AG08395 (cell line): ENCODE results near the gene JAK1.
"Not testable (repeated sequence)": the region's sequence is repeated elsewhere in the genome, so short reads cannot be mapped to it uniquely, and the experiment has no call there.

Experiments used
- DNase-seq: peaks from one replicate; pipeline ENCODE4 v3.0.0; 2012; ENCODE audit warnings: mixed read lengths, low spot score

JAK1 gene

GRCh38 chr1:64966158-64966971 is at the start of gene JAK1:
Gene JAK1 (minus strand): TSS chr1:64966549. CDS start chr1:64886264, 80,285 bp downstream.
- peak; percentile 98 for DNase-seq

DNA sequence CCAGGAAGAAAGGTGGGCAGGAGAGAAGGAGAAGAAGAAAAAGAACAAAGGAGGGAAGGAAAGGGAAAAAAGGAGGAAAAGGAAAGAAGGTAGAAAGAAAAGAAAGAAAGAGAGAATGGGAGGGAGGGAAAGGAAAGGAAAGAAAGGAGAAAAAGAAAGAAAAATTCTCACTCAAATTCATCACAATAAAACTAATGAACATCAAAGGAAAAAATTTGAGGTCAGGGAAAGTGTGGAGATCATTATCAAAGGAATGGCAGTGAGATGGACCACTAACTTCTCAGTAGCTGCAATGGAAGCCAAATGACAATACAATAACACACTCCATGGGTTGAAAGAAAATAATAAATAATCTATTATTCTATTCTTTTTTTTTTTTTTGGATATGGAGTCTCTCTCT is 48.0 kb upstream of the JAK1 start:
- DNase-seq = no peak

GRCh38 chr1:65011983-65012382 is 45.6 kb upstream of the JAK1 start:
- no peak for DNase-seq

DNA sequence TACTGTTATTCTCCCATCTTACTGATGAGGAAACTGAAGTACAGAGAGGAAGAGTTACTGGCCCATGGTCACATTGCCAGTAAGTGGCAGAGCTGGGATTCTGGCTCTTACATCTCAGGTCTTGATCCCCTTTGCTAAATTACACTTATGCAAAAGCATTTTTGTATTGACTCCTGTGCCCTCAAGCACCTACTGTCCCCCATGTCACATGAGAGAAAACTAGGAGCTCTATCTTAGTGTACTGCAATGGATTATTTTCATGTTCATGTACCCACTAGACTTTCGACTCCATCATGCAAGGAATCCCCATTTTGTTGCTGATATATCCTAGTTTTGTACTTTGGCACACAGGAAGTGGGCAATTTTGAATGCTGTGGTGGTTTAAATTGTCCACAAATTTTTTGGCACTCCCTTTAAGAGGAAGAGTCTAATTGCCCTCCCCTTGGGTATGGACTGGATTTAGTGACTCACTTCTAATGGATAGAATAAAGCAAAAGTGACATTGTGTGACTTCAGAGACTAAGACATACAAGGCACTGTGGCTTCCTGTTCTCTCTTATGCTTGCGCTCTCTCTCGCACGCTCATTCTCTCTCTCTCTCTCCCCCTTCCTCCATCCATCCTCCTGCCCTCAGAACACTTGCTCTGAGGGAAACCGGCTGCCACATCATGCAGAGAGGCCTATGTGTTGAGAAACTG is 43.5 kb upstream of the JAK1 start:
- no peak for DNase-seq

DNA sequence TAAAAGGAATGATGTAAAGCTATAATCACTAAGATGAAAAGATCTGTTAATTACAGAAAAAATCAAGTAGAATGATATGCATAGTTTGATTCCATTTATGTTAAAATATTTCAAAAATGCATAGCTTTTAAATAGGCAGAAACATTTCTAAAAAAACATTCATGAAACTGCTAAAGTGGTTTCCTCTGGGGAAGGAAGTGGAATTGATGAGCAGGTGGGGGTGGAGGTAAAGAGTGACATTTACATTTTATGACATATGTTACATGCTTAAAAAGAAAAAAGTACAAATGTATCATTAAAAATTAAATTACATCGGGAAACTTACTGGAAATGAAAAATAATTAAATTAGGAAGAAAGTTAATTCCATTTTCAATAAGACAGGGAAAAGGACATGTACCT is 42.8 kb upstream of the JAK1 start:
- DNase-seq = no peak

DNA sequence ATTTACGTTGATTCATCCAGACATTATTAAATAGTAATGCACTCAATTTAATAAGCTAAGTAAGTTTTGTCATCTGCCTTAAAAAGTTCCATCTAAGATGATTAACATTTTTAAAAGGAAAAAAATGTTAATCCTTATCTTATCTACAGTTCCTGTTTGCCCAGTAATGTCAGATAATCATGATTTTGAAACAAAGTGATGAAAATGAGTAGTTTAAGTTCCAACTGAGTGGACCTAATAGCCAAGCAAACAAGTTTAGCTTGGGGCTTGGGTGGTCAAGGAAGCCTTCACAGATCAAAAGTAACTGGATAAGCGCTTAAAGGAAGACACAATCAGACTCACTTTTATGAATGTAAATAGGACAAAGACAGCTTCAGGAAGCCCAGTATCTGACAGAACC is 40.5 kb upstream of the JAK1 start:
- DNase-seq = no peak

DNA sequence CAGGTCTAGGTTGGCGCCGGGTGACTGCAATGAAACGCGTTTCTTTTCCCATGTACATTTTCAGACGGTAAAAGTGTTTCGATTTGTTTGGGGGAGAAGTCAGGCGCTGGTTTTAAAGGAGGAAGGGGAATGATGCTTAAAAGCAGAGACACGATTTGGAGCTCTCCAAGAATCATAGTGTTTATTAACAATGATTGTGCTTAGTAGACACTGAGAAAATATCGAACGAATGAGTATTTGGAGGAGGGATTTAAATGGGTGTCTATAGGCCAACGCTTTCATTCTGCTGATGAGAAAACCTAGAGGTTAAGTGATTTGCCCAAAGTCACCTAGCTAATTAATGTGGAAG is 36.9 kb upstream of the JAK1 start:
- no peak for DNase-seq

DNA sequence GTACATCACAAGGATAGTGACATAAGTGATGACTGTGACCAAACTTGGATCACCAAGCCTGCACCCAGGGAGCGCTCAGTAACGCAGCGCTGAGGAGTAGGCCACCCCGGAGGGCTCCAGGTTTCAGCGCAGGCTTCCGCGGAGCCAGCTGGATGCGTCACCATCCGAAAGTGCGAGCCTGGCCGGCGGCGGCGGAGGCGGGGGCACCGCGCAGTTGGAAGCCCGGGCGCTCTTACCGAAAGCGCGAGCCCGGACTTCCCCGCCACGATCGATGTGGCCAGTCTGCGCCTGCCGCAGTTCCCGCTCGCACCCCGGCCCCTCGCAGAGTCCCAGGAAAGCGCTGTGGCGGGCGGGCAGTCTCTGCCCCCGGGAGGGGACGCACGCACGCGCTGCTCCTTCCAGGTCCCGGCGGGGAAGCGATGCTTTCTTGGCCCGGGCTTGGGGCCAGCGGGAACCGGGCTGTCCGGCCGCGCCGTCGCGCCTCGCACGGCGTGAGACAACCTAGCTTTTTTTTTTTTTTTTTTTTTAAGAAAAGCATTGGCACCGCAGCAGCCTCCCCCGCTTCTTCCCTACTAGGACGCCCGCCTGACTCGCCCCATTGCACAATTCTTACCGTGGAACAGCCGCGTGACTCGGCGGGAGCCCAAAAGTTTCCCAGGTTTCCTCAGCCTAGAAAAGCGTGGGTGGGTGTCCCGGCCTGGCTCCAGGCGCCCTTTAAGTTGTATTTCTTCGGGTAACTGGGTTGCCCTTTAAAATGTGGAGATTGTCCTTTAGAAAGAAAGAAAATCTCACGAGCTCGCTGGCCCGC is 36.4 kb upstream of the JAK1 start:
- peak; percentile 86 for DNase-seq

- no peak for DNase-seq
Measured at GRCh38 chr1:65002156-65002507, 35.8 kb upstream of the JAK1 start.

DNA sequence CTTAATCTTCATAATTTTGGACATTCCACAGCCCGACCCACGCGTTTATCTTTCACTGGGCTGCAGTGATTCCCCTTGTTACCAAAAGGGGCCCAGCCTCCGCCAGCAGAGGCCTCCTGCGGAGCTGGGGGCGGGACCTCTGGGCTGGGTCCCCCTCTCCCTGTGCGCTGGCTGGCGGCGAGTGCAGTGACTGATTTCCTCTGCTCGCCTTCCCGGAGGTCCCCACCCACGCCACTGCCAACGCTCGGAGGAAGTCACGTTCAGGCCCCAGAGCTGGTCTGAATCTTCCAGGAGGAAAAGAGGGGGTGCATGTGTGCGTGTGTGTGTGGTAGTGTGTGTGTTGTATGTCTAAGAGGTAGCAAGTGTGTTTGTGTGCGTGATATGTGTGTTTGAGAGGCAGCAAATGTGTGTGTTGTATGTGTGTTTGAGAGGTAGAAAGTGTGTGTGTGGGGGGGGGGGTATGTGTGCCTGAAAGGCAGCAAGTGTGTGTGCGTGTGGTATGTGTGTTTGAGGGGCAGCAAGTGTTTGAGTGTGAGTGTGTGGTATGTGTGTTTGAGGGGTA is 35.0 kb upstream of the JAK1 start:
- peak; percentile 82 for DNase-seq

DNA sequence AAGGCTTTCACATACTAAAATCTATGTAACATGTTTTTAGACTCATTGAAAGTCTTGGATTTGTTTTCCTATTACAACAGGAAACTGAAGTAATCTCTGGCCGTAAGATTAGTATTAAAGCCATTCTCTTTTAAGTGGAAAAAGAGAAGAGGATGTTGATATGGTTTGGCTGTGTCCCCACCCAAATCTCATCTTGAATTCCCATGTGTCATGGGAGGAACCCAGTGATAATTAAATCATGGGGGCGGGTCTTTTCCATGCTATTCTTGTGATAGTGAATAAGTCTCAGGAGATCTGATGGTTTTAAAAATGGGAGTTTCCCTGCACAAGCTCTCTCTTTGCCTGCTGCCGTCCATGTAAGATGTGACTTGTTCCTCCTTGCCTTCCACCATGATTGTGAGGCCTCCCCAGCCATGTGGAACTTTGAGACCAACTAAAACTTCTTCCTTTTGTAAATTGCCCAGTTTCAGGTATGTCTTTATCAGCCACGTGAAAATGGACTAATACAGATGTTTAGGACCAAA is 32.1 kb upstream of the JAK1 start:
- DNase-seq = not testable (repeated sequence)

DNA sequence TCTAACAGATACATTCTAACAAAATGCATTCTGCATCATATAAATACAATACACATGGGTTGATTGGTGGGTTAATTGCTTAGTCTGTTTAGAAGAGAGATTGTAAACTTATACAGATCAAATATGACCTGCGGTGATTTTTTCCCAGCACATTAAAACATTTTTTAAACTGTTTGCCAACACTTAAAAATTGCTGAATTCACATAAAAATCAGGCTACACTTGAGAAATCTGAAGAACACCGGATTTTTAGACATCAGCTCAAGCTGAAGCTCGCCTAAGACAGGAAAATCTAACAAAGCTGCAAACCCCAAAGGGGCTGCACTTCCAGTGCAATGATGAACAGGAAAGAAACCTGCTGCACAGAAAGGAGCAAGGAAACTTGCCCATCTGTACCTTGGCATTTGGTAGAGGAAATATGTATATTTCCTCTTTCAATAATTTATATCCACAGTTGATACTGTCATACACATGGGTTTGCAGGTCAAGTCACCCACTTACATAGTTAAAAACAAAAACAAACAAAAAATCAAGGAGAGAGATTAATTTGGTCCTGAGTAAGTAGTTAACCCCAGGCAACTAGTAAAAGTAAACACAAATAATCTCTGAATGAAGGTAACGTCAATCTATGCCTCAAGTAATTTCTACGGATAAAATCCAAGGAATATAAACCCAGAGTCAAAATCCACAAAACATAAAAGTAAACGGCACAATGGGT is 30.4 kb upstream of the JAK1 start:
- DNase-seq = no peak

GRCh38 chr1:64995316-64995715 is 29.0 kb upstream of the JAK1 start:
- no peak for DNase-seq

- DNase-seq = no peak
Measured at GRCh38 chr1:64986903-64987871, 20.8 kb upstream of the JAK1 start.

DNA sequence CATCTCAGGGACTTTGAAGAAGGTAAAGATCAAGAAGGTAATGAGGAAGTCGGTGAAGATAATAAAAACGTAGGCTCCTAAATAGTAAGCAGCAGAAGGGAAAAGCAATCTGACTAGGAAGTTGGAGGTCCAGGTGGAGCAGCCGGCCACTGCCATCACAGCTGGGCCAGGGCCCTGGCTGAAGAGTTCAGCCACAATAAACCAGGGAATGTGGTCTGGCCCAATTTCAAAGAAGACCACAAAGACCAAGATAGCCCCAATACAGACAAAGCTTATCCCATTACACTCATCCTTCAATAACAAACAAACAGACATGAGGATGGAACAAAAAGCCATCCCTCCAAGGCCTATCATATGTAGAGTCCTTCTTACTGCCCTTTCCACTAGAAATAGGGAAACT is 18.4 kb upstream of the JAK1 start:
- DNase-seq = no peak

- no peak for DNase-seq
Measured at GRCh38 chr1:64984106-64984505, 17.8 kb upstream of the JAK1 start.

GRCh38 chr1:64983110-64983509 is 16.8 kb upstream of the JAK1 start:
- DNase-seq = peak; percentile 48

DNA sequence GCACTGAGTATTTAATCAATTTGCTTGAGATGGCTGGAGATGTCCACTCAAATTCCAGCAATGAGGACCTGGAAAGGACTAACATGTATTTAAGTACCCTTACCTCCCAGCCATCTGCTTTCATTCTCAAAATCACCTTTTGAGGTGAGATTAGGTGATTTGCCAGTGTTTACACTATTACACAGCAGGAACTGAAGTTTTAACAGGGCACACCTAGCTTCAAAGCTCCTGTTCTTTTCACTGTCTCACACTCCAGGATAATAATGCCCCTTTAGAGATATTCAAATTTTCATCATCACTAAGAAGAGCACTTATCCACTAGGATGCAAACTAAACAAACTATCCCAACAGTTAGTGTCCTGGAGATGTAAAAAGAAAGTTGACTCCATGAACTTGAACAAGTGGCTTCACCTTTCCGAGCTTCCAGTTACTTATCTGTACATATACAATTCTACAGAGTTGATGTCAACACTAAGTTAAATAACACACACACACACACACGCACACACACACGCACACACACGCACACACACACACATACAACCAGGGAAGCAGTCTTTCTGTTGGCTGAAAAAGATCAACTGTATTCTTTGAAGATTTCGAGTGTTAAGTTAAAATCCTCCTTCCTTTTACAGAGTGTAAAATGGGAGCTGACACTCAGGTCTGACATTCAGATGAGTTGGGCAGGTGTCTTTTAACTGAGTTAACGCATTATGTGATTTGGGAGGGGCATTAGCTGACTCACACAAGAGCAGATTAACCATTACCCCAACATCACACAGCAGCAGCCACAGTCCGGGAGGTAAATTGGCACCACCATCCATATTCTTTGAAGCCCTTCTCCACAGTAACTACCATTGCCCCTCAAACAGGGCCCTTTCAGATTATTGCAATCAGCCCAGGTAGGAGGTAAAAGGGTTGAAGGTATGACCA is 15.5 kb upstream of the JAK1 start:
- no peak for DNase-seq
